IMR-90 (cell line): Measurements from ENCODE around the gene LFNG. TPM values are rescaled to one million over a fixed set of nuclear protein-coding genes. Genes with fewer than 3 reads are reported as not detected.

ENCODE experiments used
- ATAC-seq: fragments of 200-7000 bp; cut with Tn5 transposase; 2 replicates; pipeline ENCODE4 v1.9.1; 2020; ENCODE audit warnings: low read depth, mild to moderate bottlenecking, moderate library complexity
- BruUV-seq: library from RNA; stranded (reverse); fragments of 400-500 nt; replicated peaks from 2 replicates; lab custom pipeline; 2021; lab: Mats Ljungman, UMichigan
- CTCF ChIA-PET: fragments of 300-600 bp; formaldehyde crosslinking; extraction: SDS; loops from one replicate; lab custom pipeline; 2021; ENCODE audit warnings: antibody characterized with exemption; lab: Yijun Ruan, JAX
- POLR2A ChIA-PET: fragments of 300-600 bp; sonication (Branson Sonifier 250); formaldehyde crosslinking; loops from one replicate; lab custom pipeline; 2022; ENCODE audit warnings: antibody characterized with exemption; ENCODE audit not compliant: unreplicated experiment; lab: Charles Lee
- DNase-seq: peaks from one replicate; pipeline ENCODE4 v3.0.0; 2013
- H2AFZ ChIP-seq: replicated peaks from 2 replicates; pipeline ENCODE3; 2013; ENCODE audit warnings: low read length, mild to moderate bottlenecking; ENCODE audit not compliant: poor library complexity
- H2AK5ac ChIP-seq: 2 replicates; pipeline ENCODE4 v1.6.1; 2013; ENCODE audit warnings: low read depth, low read length, inconsistent platforms
- H2AK9ac ChIP-seq: replicated peaks from 2 replicates; pipeline ENCODE3; 2013; ENCODE audit warnings: mild to moderate bottlenecking, low read depth, low read length, moderate library complexity; ENCODE audit not compliant: poor library complexity
- H2BK120ac ChIP-seq: 2 replicates; pipeline ENCODE4 v1.6.1; 2013; ENCODE audit warnings: low read depth, low read length, inconsistent platforms
- H2BK15ac ChIP-seq: 3 replicates; pipeline ENCODE4 v1.6.1; 2013; ENCODE audit warnings: low read depth, low read length, inconsistent platforms
- H2BK20ac ChIP-seq: 2 replicates; pipeline ENCODE4 v1.6.1; 2013; ENCODE audit warnings: low read depth, mild to moderate bottlenecking, inconsistent platforms, low read length, moderate library complexity
- H2BK5ac ChIP-seq: 2 replicates; pipeline ENCODE4 v1.6.1; 2013; ENCODE audit warnings: mild to moderate bottlenecking, low read depth, low read length, inconsistent platforms; ENCODE audit not compliant: poor library complexity, severe bottlenecking
- H3K14ac ChIP-seq: replicated peaks from 2 replicates; pipeline ENCODE4 v1.6.1; 2013; ENCODE audit warnings: low read depth, low read length, inconsistent platforms
- H3K18ac ChIP-seq: 2 replicates; pipeline ENCODE4 v1.6.1; 2013; ENCODE audit warnings: low read depth, low read length, control low read depth
- H3K23ac ChIP-seq: 2 replicates; pipeline ENCODE4 v1.6.1; 2013; ENCODE audit warnings: low read depth, low read length, inconsistent platforms
- H3K27ac ChIP-seq: 2 replicates; pipeline ENCODE4 v1.5.1; 2013; ENCODE audit warnings: mild to moderate bottlenecking, control low read depth, low read length; ENCODE audit not compliant: insufficient read depth
- H3K27me3 ChIP-seq: 2 replicates; pipeline ENCODE4 v1.6.1; 2013; ENCODE audit warnings: low read length; ENCODE audit not compliant: control insufficient read depth, insufficient read depth
- H3K36me3 ChIP-seq: 2 replicates; pipeline ENCODE4 v1.6.1; 2013; ENCODE audit warnings: low read length, mixed read lengths; ENCODE audit not compliant: control insufficient read depth, insufficient read depth
- H3K4ac ChIP-seq: 2 replicates; pipeline ENCODE4 v1.6.1; 2013; ENCODE audit warnings: low read depth, low read length, inconsistent platforms
- H3K4me1 ChIP-seq: 2 replicates; pipeline ENCODE4 v1.6.1; 2013; ENCODE audit warnings: low read length, mixed read lengths; ENCODE audit not compliant: control insufficient read depth, insufficient read depth
- H3K4me2 ChIP-seq: 2 replicates; pipeline ENCODE4 v1.6.1; 2013; ENCODE audit warnings: low read depth, mild to moderate bottlenecking, control low read depth, low read length, moderate library complexity
- H3K4me3 ChIP-seq: 2 replicates; pipeline ENCODE4 v1.5.1; 2013; ENCODE audit warnings: low read depth, mild to moderate bottlenecking, control low read depth, low read length, moderate library complexity; ENCODE audit not compliant: insufficient read depth
- H3K56ac ChIP-seq: 2 replicates; pipeline ENCODE4 v1.6.1; 2013; ENCODE audit warnings: low read length, inconsistent platforms; ENCODE audit not compliant: insufficient read depth; ENCODE audit errors: extremely low read depth
- H3K79me1 ChIP-seq, 2 experiments: 2 replicates each; pipeline ENCODE4 v1.6.1; 2013; ENCODE audit warnings: low read length in 2 of 2, inconsistent platforms in 1 of 2, low read depth in 1 of 2
- H3K9ac ChIP-seq: 2 replicates; pipeline ENCODE4 v1.6.1; 2013; ENCODE audit warnings: low read depth, low read length, control low read depth
- H3K9me1 ChIP-seq: 2 replicates; pipeline ENCODE4 v1.6.1; 2013; ENCODE audit warnings: low read length, inconsistent platforms; ENCODE audit not compliant: insufficient read depth
- H3K9me3 ChIP-seq: 2 replicates; pipeline ENCODE4 v1.6.1; 2013; ENCODE audit warnings: low read length; ENCODE audit not compliant: control insufficient read depth, insufficient read depth
- H4K20me1 ChIP-seq: 2 replicates; pipeline ENCODE4 v1.6.1; 2013; ENCODE audit warnings: low read length, inconsistent platforms; ENCODE audit not compliant: insufficient read depth
- H4K5ac ChIP-seq: 2 replicates; pipeline ENCODE4 v1.6.1; 2013; ENCODE audit warnings: mild to moderate bottlenecking, low read depth, low read length, control low read depth
- H4K8ac ChIP-seq, 2 experiments: 2 replicates each; pipeline ENCODE4 v1.6.1; 2013; ENCODE audit warnings: low read depth in 2 of 2, low read length in 2 of 2, control low read depth in 1 of 2, inconsistent platforms in 1 of 2
- H4K91ac ChIP-seq: 2 replicates; pipeline ENCODE4 v1.6.1; 2013; ENCODE audit warnings: low read depth, low read length, inconsistent platforms; ENCODE audit not compliant: insufficient read depth
- MAFK ChIP-seq: IDR thresholded peaks from 2 replicates; pipeline ENCODE4 v1.6.1; 2012; ENCODE audit warnings: low read depth, low read length, improper control_type of control experiment
- WGBS, 2 experiments: methylation state at CpG; one replicate each; pipeline versions ENCODE4 v1.1.5 to v1.1.7; 2013; ENCODE audit warnings: missing lambda C conversion rate in 2 of 2; ENCODE audit not compliant: insufficient read length in 1 of 2; ENCODE audit errors: extremely low coverage in 2 of 2; 5-methylcytosine and 5-hydroxymethylcytosine counted together
- dilution Hi-C: fragments of 300-500 bp; cut with HindIII; formaldehyde crosslinking; loops from one replicate; pipeline ENCODE4 v1.14.3; 2018; ENCODE audit warnings: low sequenced_read_pairs; ENCODE audit not compliant: unreplicated experiment
- in situ Hi-C: fragments of 300-500 bp; cut with MboI; formaldehyde crosslinking; loops from 3 replicates; pipeline ENCODE4 v1.14.3; 2019; ENCODE audit warnings: low sequenced_read_pairs, inconsistent platforms, mixed read lengths
- intact Hi-C: fragments of 100-400 bp; cut with micrococcal nuclease; formaldehyde crosslinking; loops from 2 replicates; pipeline ENCODE4 v1.10.0; 2022
- polyA plus RNA-seq, 3 experiments: library from polyadenylated mRNA; depleted of rRNA; stranded (reverse); fragments of >200 nt; gene quantifications; 2 replicates each; pipeline ENCODE4 v1.2.3, GENCODE V29; 2012; ENCODE audit warnings: low replicate concordance in 1 of 3
- total RNA-seq: library from RNA; depleted of rRNA; stranded (reverse); fragments of >200 nt; gene quantifications from 2 replicates; pipeline ENCODE4 v1.2.3, GENCODE V29; 2012

Gene LFNG
- total and polyA plus RNA-seq, 2 of the 4 experiments (the other 2 are of a cell fraction) = 1.8 to 5.1 TPM

- Histone ChIP-seq H2AFZ (no peak overlapping the region), H3K27me3 (peaks cover 3% of the 10 kb centered on the region; the same call in 1 of the 2 replicates), H3K4me3 (no peak overlapping the region), H3K79me1 (no peaks in the 10 kb centered on the region), H3K14ac (no peak overlapping the region), H3K23ac (no peak overlapping the region), H2BK20ac (no peak overlapping the region), H3K27ac (no peak overlapping the region), H3K56ac (no peak overlapping the region), H2AK9ac (no peak overlapping the region), H4K20me1 (no peaks in the 10 kb centered on the region), H4K8ac (no peak overlapping the region), H2AK5ac (no peak overlapping the region), H4K91ac (no peak overlapping the region), H3K9me3 (no peaks in the 10 kb centered on the region), H3K4ac (no peak overlapping the region), H2BK120ac (no peak overlapping the region), H3K36me3 (no peaks in the 10 kb centered on the region), H2BK15ac (no peak overlapping the region), H4K5ac (no peak overlapping the region), H2BK5ac (no peak overlapping the region), H3K9ac (no peak overlapping the region), H3K4me1 (peaks cover 7% of the 10 kb centered on the region), H3K4me2 (no peak overlapping the region), H3K9me1 (0 out of 2 replicates have a peak, but pooled peaks cover 4% of the 10 kb centered on the region), H3K18ac (no peak overlapping the region)
- intact Hi-C loops (no loop called here), in situ Hi-C loops (no loop called here), dilution Hi-C loops (no loop called here)
- POLR2A ChIA-PET = no interaction called here
- BruUV-seq = no TSS peak
- DNase-seq (no peak), ATAC-seq (no peak)
- WGBS, 2 experiments = no CpG with 5 or more reads among the region's 13 CpGs
- no peak for TF ChIP-seq MAFK
- CTCF ChIA-PET = no interaction called here
Observed at GRCh38 chr7:2490181-2490651, 29.4 kb upstream of the LFNG start.
